IMR-90 (cell line): ENCODE results near the gene SGPL1. TPM values are rescaled to one million over a fixed set of nuclear protein-coding genes. Genes with fewer than 3 reads are reported as not detected.

ENCODE experiments used
- ATAC-seq: fragments of 200-7000 bp; cut with Tn5 transposase; 2 replicates; pipeline ENCODE4 v1.9.1; 2020; ENCODE audit warnings: low read depth, mild to moderate bottlenecking, moderate library complexity
- BruUV-seq: library from RNA; stranded (reverse); fragments of 400-500 nt; replicated peaks from 2 replicates; lab custom pipeline; 2021; lab: Mats Ljungman, UMichigan
- CTCF ChIA-PET: fragments of 300-600 bp; formaldehyde crosslinking; extraction: SDS; loops from one replicate; lab custom pipeline; 2021; ENCODE audit warnings: antibody characterized with exemption; lab: Yijun Ruan, JAX
- POLR2A ChIA-PET: fragments of 300-600 bp; sonication (Branson Sonifier 250); formaldehyde crosslinking; loops from one replicate; lab custom pipeline; 2022; ENCODE audit warnings: antibody characterized with exemption; ENCODE audit not compliant: unreplicated experiment; lab: Charles Lee
- DNase-seq: peaks from one replicate; pipeline ENCODE4 v3.0.0; 2013
- H2AFZ ChIP-seq: replicated peaks from 2 replicates; pipeline ENCODE3; 2013; ENCODE audit warnings: low read length, mild to moderate bottlenecking; ENCODE audit not compliant: poor library complexity
- H2AK5ac ChIP-seq: 2 replicates; pipeline ENCODE4 v1.6.1; 2013; ENCODE audit warnings: low read depth, low read length, inconsistent platforms
- H2AK9ac ChIP-seq: replicated peaks from 2 replicates; pipeline ENCODE3; 2013; ENCODE audit warnings: mild to moderate bottlenecking, low read depth, low read length, moderate library complexity; ENCODE audit not compliant: poor library complexity
- H2BK120ac ChIP-seq: 2 replicates; pipeline ENCODE4 v1.6.1; 2013; ENCODE audit warnings: low read depth, low read length, inconsistent platforms
- H2BK15ac ChIP-seq: 3 replicates; pipeline ENCODE4 v1.6.1; 2013; ENCODE audit warnings: low read depth, low read length, inconsistent platforms
- H2BK20ac ChIP-seq: 2 replicates; pipeline ENCODE4 v1.6.1; 2013; ENCODE audit warnings: low read depth, mild to moderate bottlenecking, inconsistent platforms, low read length, moderate library complexity
- H2BK5ac ChIP-seq: 2 replicates; pipeline ENCODE4 v1.6.1; 2013; ENCODE audit warnings: mild to moderate bottlenecking, low read depth, low read length, inconsistent platforms; ENCODE audit not compliant: poor library complexity, severe bottlenecking
- H3K14ac ChIP-seq: replicated peaks from 2 replicates; pipeline ENCODE4 v1.6.1; 2013; ENCODE audit warnings: low read depth, low read length, inconsistent platforms
- H3K18ac ChIP-seq: 2 replicates; pipeline ENCODE4 v1.6.1; 2013; ENCODE audit warnings: low read depth, low read length, control low read depth
- H3K23ac ChIP-seq: 2 replicates; pipeline ENCODE4 v1.6.1; 2013; ENCODE audit warnings: low read depth, low read length, inconsistent platforms
- H3K27ac ChIP-seq: 2 replicates; pipeline ENCODE4 v1.5.1; 2013; ENCODE audit warnings: mild to moderate bottlenecking, control low read depth, low read length; ENCODE audit not compliant: insufficient read depth
- H3K27me3 ChIP-seq: 2 replicates; pipeline ENCODE4 v1.6.1; 2013; ENCODE audit warnings: low read length; ENCODE audit not compliant: control insufficient read depth, insufficient read depth
- H3K36me3 ChIP-seq: 2 replicates; pipeline ENCODE4 v1.6.1; 2013; ENCODE audit warnings: low read length, mixed read lengths; ENCODE audit not compliant: control insufficient read depth, insufficient read depth
- H3K4ac ChIP-seq: 2 replicates; pipeline ENCODE4 v1.6.1; 2013; ENCODE audit warnings: low read depth, low read length, inconsistent platforms
- H3K4me1 ChIP-seq: 2 replicates; pipeline ENCODE4 v1.6.1; 2013; ENCODE audit warnings: low read length, mixed read lengths; ENCODE audit not compliant: control insufficient read depth, insufficient read depth
- H3K4me2 ChIP-seq: 2 replicates; pipeline ENCODE4 v1.6.1; 2013; ENCODE audit warnings: low read depth, mild to moderate bottlenecking, control low read depth, low read length, moderate library complexity
- H3K4me3 ChIP-seq: 2 replicates; pipeline ENCODE4 v1.5.1; 2013; ENCODE audit warnings: low read depth, mild to moderate bottlenecking, control low read depth, low read length, moderate library complexity; ENCODE audit not compliant: insufficient read depth
- H3K56ac ChIP-seq: 2 replicates; pipeline ENCODE4 v1.6.1; 2013; ENCODE audit warnings: low read length, inconsistent platforms; ENCODE audit not compliant: insufficient read depth; ENCODE audit errors: extremely low read depth
- H3K79me1 ChIP-seq, 2 experiments: 2 replicates each; pipeline ENCODE4 v1.6.1; 2013; ENCODE audit warnings: low read length in 2 of 2, inconsistent platforms in 1 of 2, low read depth in 1 of 2
- H3K9ac ChIP-seq: 2 replicates; pipeline ENCODE4 v1.6.1; 2013; ENCODE audit warnings: low read depth, low read length, control low read depth
- H3K9me1 ChIP-seq: 2 replicates; pipeline ENCODE4 v1.6.1; 2013; ENCODE audit warnings: low read length, inconsistent platforms; ENCODE audit not compliant: insufficient read depth
- H3K9me3 ChIP-seq: 2 replicates; pipeline ENCODE4 v1.6.1; 2013; ENCODE audit warnings: low read length; ENCODE audit not compliant: control insufficient read depth, insufficient read depth
- H4K20me1 ChIP-seq: 2 replicates; pipeline ENCODE4 v1.6.1; 2013; ENCODE audit warnings: low read length, inconsistent platforms; ENCODE audit not compliant: insufficient read depth
- H4K5ac ChIP-seq: 2 replicates; pipeline ENCODE4 v1.6.1; 2013; ENCODE audit warnings: mild to moderate bottlenecking, low read depth, low read length, control low read depth
- H4K8ac ChIP-seq, 2 experiments: 2 replicates each; pipeline ENCODE4 v1.6.1; 2013; ENCODE audit warnings: low read depth in 2 of 2, low read length in 2 of 2, control low read depth in 1 of 2, inconsistent platforms in 1 of 2
- H4K91ac ChIP-seq: 2 replicates; pipeline ENCODE4 v1.6.1; 2013; ENCODE audit warnings: low read depth, low read length, inconsistent platforms; ENCODE audit not compliant: insufficient read depth
- BHLHE40 ChIP-seq: fragments of 150-350 bp; IDR thresholded peaks from 2 replicates; pipeline ENCODE4 v1.6.1; 2016; ENCODE audit warnings: mild to moderate bottlenecking, low read depth, low read length
- CEBPB ChIP-seq: IDR thresholded peaks from 2 replicates; pipeline ENCODE4 v1.6.1; 2012; ENCODE audit warnings: low read depth, low read length, improper control_type of control experiment
- CHD1 ChIP-seq: IDR thresholded peaks from 2 replicates; pipeline ENCODE4 v1.6.1; 2012; ENCODE audit warnings: low read depth, low read length, improper control_type of control experiment
- FOS ChIP-seq: fragments of 150-350 bp; IDR thresholded peaks from 2 replicates; pipeline ENCODE4 v1.6.1; 2016; ENCODE audit warnings: low read depth, low read length
- MAFK ChIP-seq: IDR thresholded peaks from 2 replicates; pipeline ENCODE4 v1.6.1; 2012; ENCODE audit warnings: low read depth, low read length, improper control_type of control experiment
- MXI1 ChIP-seq: IDR thresholded peaks from 2 replicates; pipeline ENCODE4 v1.6.1; 2012; ENCODE audit warnings: low read depth, mild to moderate bottlenecking, low read length, moderate library complexity, borderline replicate concordance
- NFE2L2 ChIP-seq: fragments of 150-350 bp; IDR thresholded peaks from 2 replicates; pipeline ENCODE4 v1.6.1; 2016; ENCODE audit warnings: low read depth, mild to moderate bottlenecking, low read length
- POLR2A ChIP-seq: IDR thresholded peaks from 2 replicates; pipeline ENCODE4 v1.6.1; 2012; ENCODE audit warnings: mild to moderate bottlenecking, low read depth, low read length
- RAD21 ChIP-seq: IDR thresholded peaks from 2 replicates; pipeline ENCODE4 v1.6.1; 2012; ENCODE audit warnings: low read length, improper control_type of control experiment
- RFX5 ChIP-seq: IDR thresholded peaks from 2 replicates; pipeline ENCODE4 v1.8.0; 2012; ENCODE audit warnings: low read depth, mild to moderate bottlenecking, low read length, moderate library complexity
- USF2 ChIP-seq: fragments of 150-350 bp; IDR thresholded peaks from 2 replicates; pipeline ENCODE4 v1.6.1; 2017; ENCODE audit warnings: mild to moderate bottlenecking, antibody characterized with exemption, low read length, low read depth
- WGBS, 2 experiments: methylation state at CpG; one replicate each; pipeline versions ENCODE4 v1.1.5 to v1.1.7; 2013; ENCODE audit warnings: missing lambda C conversion rate in 2 of 2; ENCODE audit not compliant: insufficient read length in 1 of 2; ENCODE audit errors: extremely low coverage in 2 of 2; 5-methylcytosine and 5-hydroxymethylcytosine counted together
- dilution Hi-C: fragments of 300-500 bp; cut with HindIII; formaldehyde crosslinking; loops from one replicate; pipeline ENCODE4 v1.14.3; 2018; ENCODE audit warnings: low sequenced_read_pairs; ENCODE audit not compliant: unreplicated experiment
- in situ Hi-C: fragments of 300-500 bp; cut with MboI; formaldehyde crosslinking; loops from 3 replicates; pipeline ENCODE4 v1.14.3; 2019; ENCODE audit warnings: low sequenced_read_pairs, inconsistent platforms, mixed read lengths
- intact Hi-C: fragments of 100-400 bp; cut with micrococcal nuclease; formaldehyde crosslinking; loops from 2 replicates; pipeline ENCODE4 v1.10.0; 2022
- polyA plus RNA-seq, 3 experiments: library from polyadenylated mRNA; depleted of rRNA; stranded (reverse); fragments of >200 nt; gene quantifications; 2 replicates each; pipeline ENCODE4 v1.2.3, GENCODE V29; 2012; ENCODE audit warnings: low replicate concordance in 1 of 3
- total RNA-seq: library from RNA; depleted of rRNA; stranded (reverse); fragments of >200 nt; gene quantifications from 2 replicates; pipeline ENCODE4 v1.2.3, GENCODE V29; 2012
- TF ChIP-seq, protein P1 (sequence below): fragments of 150-350 bp; IDR thresholded peaks from 2 replicates; pipeline ENCODE4 v1.6.1; 2016; ENCODE audit warnings: low read depth, mild to moderate bottlenecking, low read length, moderate library complexity, borderline replicate concordance

SGPL1 gene
- total and polyA plus RNA-seq, 2 of the 4 experiments (the other 2 are of a cell fraction), result 12.2 to 26.7 TPM

- DNase-seq (no peak), ATAC-seq (no peak)
- Histone ChIP-seq H4K8ac (no peak overlapping the region), H2BK5ac (no peak overlapping the region), H4K5ac (no peak overlapping the region), H2BK20ac (no peak overlapping the region), H3K9ac (no peak overlapping the region), H3K14ac (no peak overlapping the region), H3K79me1 (peaks cover 45 to 53% of the 10 kb centered on the region in 2 experiments), H3K4me3 (no peak overlapping the region), H2BK120ac (no peak overlapping the region), H3K27ac (no peak overlapping the region), H3K23ac (no peak overlapping the region), H2AK9ac (no peak overlapping the region), H3K4me1 (peaks cover 15% of the 10 kb centered on the region), H2AFZ (no peak overlapping the region), H4K20me1 (peaks cover 3% of the 10 kb centered on the region; the same call in 1 of the 2 replicates), H3K9me1 (peaks cover 13% of the 10 kb centered on the region; the same call in 1 of the 2 replicates), H4K91ac (no peak overlapping the region), H3K18ac (no peak overlapping the region), H2AK5ac (no peak overlapping the region), H2BK15ac (no peak overlapping the region), H3K56ac (no peak overlapping the region), H3K36me3 (peaks cover 4% of the 10 kb centered on the region; the same call in 1 of the 2 replicates), H3K4me2 (no peak overlapping the region), H3K4ac (no peak overlapping the region), H3K9me3 (peaks cover 3% of the 10 kb centered on the region), H3K27me3 (no peaks in the 10 kb centered on the region)
- BruUV-seq, result no TSS peak
- TF ChIP-seq POLR2A (no peak), CHD1 (no peak), RFX5 (no peak), RAD21 (no peak), NFE2L2 (no peak), MXI1 (no peak), CEBPB (no peak), USF2 (no peak), MAFK (no peak), FOS (no peak), BHLHE40 (no peak)
- TF ChIP-seq, protein P1, sequence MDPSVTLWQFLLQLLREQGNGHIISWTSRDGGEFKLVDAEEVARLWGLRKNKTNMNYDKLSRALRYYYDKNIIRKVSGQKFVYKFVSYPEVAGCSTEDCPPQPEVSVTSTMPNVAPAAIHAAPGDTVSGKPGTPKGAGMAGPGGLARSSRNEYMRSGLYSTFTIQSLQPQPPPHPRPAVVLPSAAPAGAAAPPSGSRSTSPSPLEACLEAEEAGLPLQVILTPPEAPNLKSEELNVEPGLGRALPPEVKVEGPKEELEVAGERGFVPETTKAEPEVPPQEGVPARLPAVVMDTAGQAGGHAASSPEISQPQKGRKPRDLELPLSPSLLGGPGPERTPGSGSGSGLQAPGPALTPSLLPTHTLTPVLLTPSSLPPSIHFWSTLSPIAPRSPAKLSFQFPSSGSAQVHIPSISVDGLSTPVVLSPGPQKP, result no peak
- WGBS, 2 experiments, result no CpG with 5 or more reads among the region's 3 CpGs
- intact Hi-C loops (no loop called here), dilution Hi-C loops (no loop called here), in situ Hi-C loops (no loop called here)
- CTCF ChIA-PET, result no interaction called here
- POLR2A ChIA-PET, result no interaction called here
Observed at GRCh38 chr10:70837660-70838059, 21.9 kb downstream of the SGPL1 start.
